IMR-90 (cell line): ENCODE measurements around the gene GNB5. TPM values are rescaled to one million over a fixed set of nuclear protein-coding genes. Genes with fewer than 3 reads are reported as not detected.

ENCODE experiments used
- ATAC-seq: fragments of 200-7000 bp; cut with Tn5 transposase; 2 replicates; pipeline ENCODE4 v1.9.1; 2020; ENCODE audit warnings: low read depth, mild to moderate bottlenecking, moderate library complexity
- BruUV-seq: library from RNA; stranded (reverse); fragments of 400-500 nt; replicated peaks from 2 replicates; lab custom pipeline; 2021; lab: Mats Ljungman, UMichigan
- CTCF ChIA-PET: fragments of 300-600 bp; formaldehyde crosslinking; extraction: SDS; loops from one replicate; lab custom pipeline; 2021; ENCODE audit warnings: antibody characterized with exemption; lab: Yijun Ruan, JAX
- POLR2A ChIA-PET: fragments of 300-600 bp; sonication (Branson Sonifier 250); formaldehyde crosslinking; loops from one replicate; lab custom pipeline; 2022; ENCODE audit warnings: antibody characterized with exemption; ENCODE audit not compliant: unreplicated experiment; lab: Charles Lee
- DNase-seq: peaks from one replicate; pipeline ENCODE4 v3.0.0; 2013
- H2AFZ ChIP-seq: replicated peaks from 2 replicates; pipeline ENCODE3; 2013; ENCODE audit warnings: low read length, mild to moderate bottlenecking; ENCODE audit not compliant: poor library complexity
- H2AK5ac ChIP-seq: 2 replicates; pipeline ENCODE4 v1.6.1; 2013; ENCODE audit warnings: low read depth, low read length, inconsistent platforms
- H2AK9ac ChIP-seq: replicated peaks from 2 replicates; pipeline ENCODE3; 2013; ENCODE audit warnings: mild to moderate bottlenecking, low read depth, low read length, moderate library complexity; ENCODE audit not compliant: poor library complexity
- H2BK120ac ChIP-seq: 2 replicates; pipeline ENCODE4 v1.6.1; 2013; ENCODE audit warnings: low read depth, low read length, inconsistent platforms
- H2BK15ac ChIP-seq: 3 replicates; pipeline ENCODE4 v1.6.1; 2013; ENCODE audit warnings: low read depth, low read length, inconsistent platforms
- H2BK20ac ChIP-seq: 2 replicates; pipeline ENCODE4 v1.6.1; 2013; ENCODE audit warnings: low read depth, mild to moderate bottlenecking, inconsistent platforms, low read length, moderate library complexity
- H2BK5ac ChIP-seq: 2 replicates; pipeline ENCODE4 v1.6.1; 2013; ENCODE audit warnings: mild to moderate bottlenecking, low read depth, low read length, inconsistent platforms; ENCODE audit not compliant: poor library complexity, severe bottlenecking
- H3K14ac ChIP-seq: replicated peaks from 2 replicates; pipeline ENCODE4 v1.6.1; 2013; ENCODE audit warnings: low read depth, low read length, inconsistent platforms
- H3K18ac ChIP-seq: 2 replicates; pipeline ENCODE4 v1.6.1; 2013; ENCODE audit warnings: low read depth, low read length, control low read depth
- H3K23ac ChIP-seq: 2 replicates; pipeline ENCODE4 v1.6.1; 2013; ENCODE audit warnings: low read depth, low read length, inconsistent platforms
- H3K27ac ChIP-seq: 2 replicates; pipeline ENCODE4 v1.5.1; 2013; ENCODE audit warnings: mild to moderate bottlenecking, control low read depth, low read length; ENCODE audit not compliant: insufficient read depth
- H3K27me3 ChIP-seq: 2 replicates; pipeline ENCODE4 v1.6.1; 2013; ENCODE audit warnings: low read length; ENCODE audit not compliant: control insufficient read depth, insufficient read depth
- H3K36me3 ChIP-seq: 2 replicates; pipeline ENCODE4 v1.6.1; 2013; ENCODE audit warnings: low read length, mixed read lengths; ENCODE audit not compliant: control insufficient read depth, insufficient read depth
- H3K4ac ChIP-seq: 2 replicates; pipeline ENCODE4 v1.6.1; 2013; ENCODE audit warnings: low read depth, low read length, inconsistent platforms
- H3K4me1 ChIP-seq: 2 replicates; pipeline ENCODE4 v1.6.1; 2013; ENCODE audit warnings: low read length, mixed read lengths; ENCODE audit not compliant: control insufficient read depth, insufficient read depth
- H3K4me2 ChIP-seq: 2 replicates; pipeline ENCODE4 v1.6.1; 2013; ENCODE audit warnings: low read depth, mild to moderate bottlenecking, control low read depth, low read length, moderate library complexity
- H3K4me3 ChIP-seq: 2 replicates; pipeline ENCODE4 v1.5.1; 2013; ENCODE audit warnings: low read depth, mild to moderate bottlenecking, control low read depth, low read length, moderate library complexity; ENCODE audit not compliant: insufficient read depth
- H3K56ac ChIP-seq: 2 replicates; pipeline ENCODE4 v1.6.1; 2013; ENCODE audit warnings: low read length, inconsistent platforms; ENCODE audit not compliant: insufficient read depth; ENCODE audit errors: extremely low read depth
- H3K79me1 ChIP-seq, 2 experiments: 2 replicates each; pipeline ENCODE4 v1.6.1; 2013; ENCODE audit warnings: low read length in 2 of 2, inconsistent platforms in 1 of 2, low read depth in 1 of 2
- H3K9ac ChIP-seq: 2 replicates; pipeline ENCODE4 v1.6.1; 2013; ENCODE audit warnings: low read depth, low read length, control low read depth
- H3K9me1 ChIP-seq: 2 replicates; pipeline ENCODE4 v1.6.1; 2013; ENCODE audit warnings: low read length, inconsistent platforms; ENCODE audit not compliant: insufficient read depth
- H3K9me3 ChIP-seq: 2 replicates; pipeline ENCODE4 v1.6.1; 2013; ENCODE audit warnings: low read length; ENCODE audit not compliant: control insufficient read depth, insufficient read depth
- H4K20me1 ChIP-seq: 2 replicates; pipeline ENCODE4 v1.6.1; 2013; ENCODE audit warnings: low read length, inconsistent platforms; ENCODE audit not compliant: insufficient read depth
- H4K5ac ChIP-seq: 2 replicates; pipeline ENCODE4 v1.6.1; 2013; ENCODE audit warnings: mild to moderate bottlenecking, low read depth, low read length, control low read depth
- H4K8ac ChIP-seq, 2 experiments: 2 replicates each; pipeline ENCODE4 v1.6.1; 2013; ENCODE audit warnings: low read depth in 2 of 2, low read length in 2 of 2, control low read depth in 1 of 2, inconsistent platforms in 1 of 2
- H4K91ac ChIP-seq: 2 replicates; pipeline ENCODE4 v1.6.1; 2013; ENCODE audit warnings: low read depth, low read length, inconsistent platforms; ENCODE audit not compliant: insufficient read depth
- BHLHE40 ChIP-seq: fragments of 150-350 bp; IDR thresholded peaks from 2 replicates; pipeline ENCODE4 v1.6.1; 2016; ENCODE audit warnings: mild to moderate bottlenecking, low read depth, low read length
- CHD1 ChIP-seq: IDR thresholded peaks from 2 replicates; pipeline ENCODE4 v1.6.1; 2012; ENCODE audit warnings: low read depth, low read length, improper control_type of control experiment
- CTCF ChIP-seq: conservative IDR thresholded peaks from 2 replicates; pipeline ENCODE4 v1.5.1; 2012; ENCODE audit warnings: mild to moderate bottlenecking, low read depth, low read length, improper control_type of control experiment
- FOS ChIP-seq: fragments of 150-350 bp; IDR thresholded peaks from 2 replicates; pipeline ENCODE4 v1.6.1; 2016; ENCODE audit warnings: low read depth, low read length
- MAFK ChIP-seq: IDR thresholded peaks from 2 replicates; pipeline ENCODE4 v1.6.1; 2012; ENCODE audit warnings: low read depth, low read length, improper control_type of control experiment
- MAZ ChIP-seq: IDR thresholded peaks from 2 replicates; pipeline ENCODE4 v1.6.1; 2012; ENCODE audit warnings: low read depth, mild to moderate bottlenecking, low read length, improper control_type of control experiment, moderate library complexity, borderline replicate concordance
- MXI1 ChIP-seq: IDR thresholded peaks from 2 replicates; pipeline ENCODE4 v1.6.1; 2012; ENCODE audit warnings: low read depth, mild to moderate bottlenecking, low read length, moderate library complexity, borderline replicate concordance
- POLR2A ChIP-seq: IDR thresholded peaks from 2 replicates; pipeline ENCODE4 v1.6.1; 2012; ENCODE audit warnings: mild to moderate bottlenecking, low read depth, low read length
- RAD21 ChIP-seq: IDR thresholded peaks from 2 replicates; pipeline ENCODE4 v1.6.1; 2012; ENCODE audit warnings: low read length, improper control_type of control experiment
- RFX5 ChIP-seq: IDR thresholded peaks from 2 replicates; pipeline ENCODE4 v1.8.0; 2012; ENCODE audit warnings: low read depth, mild to moderate bottlenecking, low read length, moderate library complexity
- SMC3 ChIP-seq: fragments of 150-350 bp; IDR thresholded peaks from 2 replicates; pipeline ENCODE4 v1.6.1; 2016; ENCODE audit warnings: low read depth, mild to moderate bottlenecking, antibody characterized with exemption, low read length, moderate library complexity
- WGBS, 2 experiments: methylation state at CpG; one replicate each; pipeline versions ENCODE4 v1.1.5 to v1.1.7; 2013; ENCODE audit warnings: missing lambda C conversion rate in 2 of 2; ENCODE audit not compliant: insufficient read length in 1 of 2; ENCODE audit errors: extremely low coverage in 2 of 2; 5-methylcytosine and 5-hydroxymethylcytosine counted together
- dilution Hi-C: fragments of 300-500 bp; cut with HindIII; formaldehyde crosslinking; loops from one replicate; pipeline ENCODE4 v1.14.3; 2018; ENCODE audit warnings: low sequenced_read_pairs; ENCODE audit not compliant: unreplicated experiment
- in situ Hi-C: fragments of 300-500 bp; cut with MboI; formaldehyde crosslinking; loops from 3 replicates; pipeline ENCODE4 v1.14.3; 2019; ENCODE audit warnings: low sequenced_read_pairs, inconsistent platforms, mixed read lengths
- intact Hi-C: fragments of 100-400 bp; cut with micrococcal nuclease; formaldehyde crosslinking; loops from 2 replicates; pipeline ENCODE4 v1.10.0; 2022
- polyA plus RNA-seq, 3 experiments: library from polyadenylated mRNA; depleted of rRNA; stranded (reverse); fragments of >200 nt; gene quantifications; 2 replicates each; pipeline ENCODE4 v1.2.3, GENCODE V29; 2012; ENCODE audit warnings: low replicate concordance in 1 of 3
- total RNA-seq: library from RNA; depleted of rRNA; stranded (reverse); fragments of >200 nt; gene quantifications from 2 replicates; pipeline ENCODE4 v1.2.3, GENCODE V29; 2012
- TF ChIP-seq, protein P1 (sequence below): fragments of 150-350 bp; IDR thresholded peaks from 2 replicates; pipeline ENCODE4 v1.6.1; 2016; ENCODE audit warnings: low read depth, mild to moderate bottlenecking, low read length, moderate library complexity, borderline replicate concordance

Gene GNB5
- total and polyA plus RNA-seq, 2 of the 4 experiments (the other 2 are of a cell fraction) = 27.7 to 33.2 TPM

DNA sequence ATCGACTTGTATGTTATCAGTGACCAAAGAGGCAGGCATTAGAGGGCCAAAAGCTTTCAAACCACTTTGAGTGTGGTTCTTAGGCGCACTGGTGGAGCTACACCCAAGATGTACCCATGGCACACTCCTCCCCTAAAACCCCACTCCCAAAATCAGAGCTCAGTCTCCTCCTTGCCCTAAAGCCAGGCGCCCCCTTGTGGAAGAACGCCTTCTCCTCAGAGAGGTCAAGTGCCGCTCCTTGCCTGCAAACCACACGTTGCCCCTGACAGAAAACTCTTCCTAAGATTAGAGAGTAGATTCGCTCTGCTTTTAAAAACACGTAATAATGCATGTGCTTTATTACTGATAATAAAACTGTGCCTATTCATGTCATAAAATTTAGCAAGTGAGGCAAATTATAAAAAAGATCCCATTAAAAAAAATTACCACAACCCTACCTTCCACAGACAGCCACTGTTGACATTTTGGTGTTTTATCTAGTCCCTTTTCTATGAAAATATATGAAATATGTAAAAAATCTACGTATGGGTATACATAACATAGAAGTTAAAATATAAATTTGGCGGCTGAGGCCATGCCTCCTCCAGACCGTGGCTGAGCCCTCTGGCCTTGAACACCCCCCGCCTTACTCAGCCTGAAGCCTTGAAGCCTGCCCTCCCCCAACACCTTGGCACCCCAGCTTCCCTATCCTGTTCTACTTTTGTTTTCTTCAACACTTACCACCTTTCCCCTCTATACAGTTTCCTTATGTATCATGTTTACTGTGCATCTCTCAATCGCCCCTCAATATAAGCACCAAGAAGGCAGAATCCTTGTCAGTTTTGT is 112.1 kb downstream of the GNB5 start (continued):
- TF ChIP-seq FOS (no peak), MAZ (no peak)

DNA sequence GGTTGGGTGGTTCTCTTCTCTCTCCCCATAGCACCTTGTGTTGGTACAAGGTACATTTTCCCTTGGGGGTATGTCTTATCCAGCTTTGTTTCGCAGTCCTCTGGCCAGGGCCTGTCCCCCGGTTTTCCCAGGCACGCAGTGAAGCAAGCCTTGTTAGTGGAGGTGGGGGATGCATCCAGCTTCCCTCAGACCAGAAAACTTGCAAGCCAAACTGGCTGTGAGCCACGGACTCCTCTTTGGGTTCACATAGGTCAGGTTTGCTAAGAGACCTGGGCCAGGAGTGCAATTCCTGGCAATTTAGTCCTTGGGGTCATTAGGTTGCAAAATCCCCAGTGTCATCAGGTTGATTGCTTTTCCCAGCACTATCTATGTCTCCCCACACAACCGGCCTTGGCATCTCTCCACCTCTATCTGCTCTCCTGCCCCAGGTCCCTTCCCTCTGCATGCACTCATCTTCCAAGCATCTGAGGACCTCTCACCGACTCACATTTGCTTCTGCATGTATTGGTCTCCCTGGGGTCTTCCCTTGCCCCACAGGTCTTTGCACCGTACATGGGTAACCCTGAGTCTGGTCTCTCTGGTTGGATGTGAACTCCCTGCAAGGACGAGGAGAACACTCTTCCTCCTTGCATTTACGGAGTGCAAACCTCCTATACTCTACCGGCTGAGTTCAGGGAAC is 112.9 kb downstream of the GNB5 start:
- H4K5ac ChIP-seq = no peak overlapping the region
- ChIA-PET CTCF (interaction anchor here (0.6 to 1.4 kb wide), 3 partner anchors 49 to 149 kb away, joined by 3 to 4 read pairs (median 3); no protein-coding TSS in a partner anchor), POLR2A (no interaction called here)
- H2AFZ ChIP-seq = peak overlapping the region; percentile 3
- H3K9me1 ChIP-seq = peaks cover 18% of the 10 kb centered on the region
- peaks cover 16% of the 10 kb centered on the region for H3K4me1 ChIP-seq
- H3K4me3 ChIP-seq = no peak overlapping the region
- H3K14ac ChIP-seq = no peak overlapping the region
- no peak overlapping the region for H3K18ac ChIP-seq
- intact Hi-C loops (no loop called here), in situ Hi-C loops (no loop called here), dilution Hi-C loops (no loop called here)
- no peaks in the 10 kb centered on the region for H3K79me1 ChIP-seq
- H3K9me3 ChIP-seq = no peaks in the 10 kb centered on the region
- no peak overlapping the region for H3K4me2 ChIP-seq
- no peak for ATAC-seq
- H4K8ac ChIP-seq = 0 out of 4 replicates have a peak overlapping the region, but pooled peaks of 1 of the 2 experiments have one; percentile 40
- 77% methylated on average over 5 of the region's 10 CpGs; no CpG with 5 or more reads in 1 of the 2 experiments for WGBS, 2 experiments
- peak overlapping the region; percentile 14 for H2BK120ac ChIP-seq
- H3K4ac ChIP-seq = peak overlapping the region; percentile 30; the same call in 1 of the 2 replicates
- H3K36me3 ChIP-seq = no peaks in the 10 kb centered on the region
- H3K23ac ChIP-seq = no peak overlapping the region
- peak overlapping the region; percentile 52; the same call in 2 of the 3 replicates for H2BK15ac ChIP-seq
- no peak overlapping the region for H3K56ac ChIP-seq
- no peak overlapping the region for H3K9ac ChIP-seq
- no peaks in the 10 kb centered on the region for H4K20me1 ChIP-seq
- H3K27me3 ChIP-seq = no peaks in the 10 kb centered on the region
- H4K91ac ChIP-seq = peak overlapping the region; percentile 23
- no peak overlapping the region for H2BK5ac ChIP-seq
- no peak for DNase-seq
- H3K27ac ChIP-seq = no peak overlapping the region
- BruUV-seq = no TSS peak
- peak overlapping the region; percentile 75 for H2BK20ac ChIP-seq
- peak overlapping the region; percentile 76 for H2AK5ac ChIP-seq
- peak overlapping the region; percentile 45 for H2AK9ac ChIP-seq
- TF ChIP-seq CTCF (no peak), BHLHE40 (no peak), RFX5 (no peak), CHD1 (no peak), POLR2A (no peak), SMC3 (no peak), FOS (no peak), RAD21 (no peak), MAFK (no peak), MXI1 (no peak)
- TF ChIP-seq, protein P1, sequence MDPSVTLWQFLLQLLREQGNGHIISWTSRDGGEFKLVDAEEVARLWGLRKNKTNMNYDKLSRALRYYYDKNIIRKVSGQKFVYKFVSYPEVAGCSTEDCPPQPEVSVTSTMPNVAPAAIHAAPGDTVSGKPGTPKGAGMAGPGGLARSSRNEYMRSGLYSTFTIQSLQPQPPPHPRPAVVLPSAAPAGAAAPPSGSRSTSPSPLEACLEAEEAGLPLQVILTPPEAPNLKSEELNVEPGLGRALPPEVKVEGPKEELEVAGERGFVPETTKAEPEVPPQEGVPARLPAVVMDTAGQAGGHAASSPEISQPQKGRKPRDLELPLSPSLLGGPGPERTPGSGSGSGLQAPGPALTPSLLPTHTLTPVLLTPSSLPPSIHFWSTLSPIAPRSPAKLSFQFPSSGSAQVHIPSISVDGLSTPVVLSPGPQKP = no peak
